ENCODE results near the gene GLE1.

DNA sequence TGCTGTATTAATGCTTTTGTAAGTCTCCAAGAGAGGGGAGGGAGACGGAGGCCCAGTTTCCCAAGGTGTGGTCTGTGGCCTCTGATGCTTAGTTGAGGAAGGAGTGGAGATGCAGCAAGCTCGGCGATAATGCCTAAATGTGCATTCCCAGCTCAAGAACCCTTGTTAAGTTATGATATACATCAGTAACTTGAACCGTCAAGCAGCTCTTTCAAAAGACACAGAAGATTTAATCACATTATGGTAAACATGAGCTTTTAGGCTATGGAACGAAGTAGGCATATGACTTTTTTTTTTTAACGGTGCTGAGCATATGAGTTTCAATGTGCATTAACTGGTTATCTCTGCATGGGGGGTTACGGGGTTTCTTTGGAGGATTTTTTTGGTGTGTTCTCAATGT, 22.3 kb upstream of the GLE1 start:
- TF ChIP-seq, protein P1, sequence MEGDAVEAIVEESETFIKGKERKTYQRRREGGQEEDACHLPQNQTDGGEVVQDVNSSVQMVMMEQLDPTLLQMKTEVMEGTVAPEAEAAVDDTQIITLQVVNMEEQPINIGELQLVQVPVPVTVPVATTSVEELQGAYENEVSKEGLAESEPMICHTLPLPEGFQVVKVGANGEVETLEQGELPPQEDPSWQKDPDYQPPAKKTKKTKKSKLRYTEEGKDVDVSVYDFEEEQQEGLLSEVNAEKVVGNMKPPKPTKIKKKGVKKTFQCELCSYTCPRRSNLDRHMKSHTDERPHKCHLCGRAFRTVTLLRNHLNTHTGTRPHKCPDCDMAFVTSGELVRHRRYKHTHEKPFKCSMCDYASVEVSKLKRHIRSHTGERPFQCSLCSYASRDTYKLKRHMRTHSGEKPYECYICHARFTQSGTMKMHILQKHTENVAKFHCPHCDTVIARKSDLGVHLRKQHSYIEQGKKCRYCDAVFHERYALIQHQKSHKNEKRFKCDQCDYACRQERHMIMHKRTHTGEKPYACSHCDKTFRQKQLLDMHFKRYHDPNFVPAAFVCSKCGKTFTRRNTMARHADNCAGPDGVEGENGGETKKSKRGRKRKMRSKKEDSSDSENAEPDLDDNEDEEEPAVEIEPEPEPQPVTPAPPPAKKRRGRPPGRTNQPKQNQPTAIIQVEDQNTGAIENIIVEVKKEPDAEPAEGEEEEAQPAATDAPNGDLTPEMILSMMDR (IDR thresholded peaks at IDR 0.05; ENCODE audit: low read depth, low read length): no peak
- no peak for TF ChIP-seq EZH2phosphoT487 (IDR thresholded peaks at IDR 0.05; ENCODE audit: low read depth)

Data from OCI-LY3 (cell line).